Mononuclear cell (primary cell): ENCODE measurements around the gene SPINK7. TPM values are rescaled to one million over a fixed set of nuclear protein-coding genes. Genes with fewer than 3 reads are reported as not detected.

ENCODE experiments used
- H3K27me3 ChIP-seq: 2 replicates; pipeline ENCODE4 v1.6.0; 2011; ENCODE audit warnings: low read length, control low read depth; ENCODE audit not compliant: insufficient read depth
- H3K4me1 ChIP-seq: 2 replicates; pipeline ENCODE4 v1.5.1; 2011; ENCODE audit warnings: mild to moderate bottlenecking, low read length, control low read depth; ENCODE audit not compliant: insufficient read depth
- H3K4me3 ChIP-seq: 2 replicates; pipeline ENCODE4 v1.5.1; 2011; ENCODE audit warnings: mild to moderate bottlenecking, low read length, moderate library complexity
- H3K9me3 ChIP-seq: 2 replicates; pipeline ENCODE4 v1.5.1; 2011; ENCODE audit warnings: low read depth, mild to moderate bottlenecking, control low read depth, low read length
- total RNA-seq: library from RNA; depleted of rRNA; stranded (reverse); fragments of >200 nt; gene quantifications from one replicate; pipeline ENCODE4 v1.2.3, GENCODE V29; 2012

The SPINK7 gene
- total RNA-seq, 1 donor: not detected

DNA sequence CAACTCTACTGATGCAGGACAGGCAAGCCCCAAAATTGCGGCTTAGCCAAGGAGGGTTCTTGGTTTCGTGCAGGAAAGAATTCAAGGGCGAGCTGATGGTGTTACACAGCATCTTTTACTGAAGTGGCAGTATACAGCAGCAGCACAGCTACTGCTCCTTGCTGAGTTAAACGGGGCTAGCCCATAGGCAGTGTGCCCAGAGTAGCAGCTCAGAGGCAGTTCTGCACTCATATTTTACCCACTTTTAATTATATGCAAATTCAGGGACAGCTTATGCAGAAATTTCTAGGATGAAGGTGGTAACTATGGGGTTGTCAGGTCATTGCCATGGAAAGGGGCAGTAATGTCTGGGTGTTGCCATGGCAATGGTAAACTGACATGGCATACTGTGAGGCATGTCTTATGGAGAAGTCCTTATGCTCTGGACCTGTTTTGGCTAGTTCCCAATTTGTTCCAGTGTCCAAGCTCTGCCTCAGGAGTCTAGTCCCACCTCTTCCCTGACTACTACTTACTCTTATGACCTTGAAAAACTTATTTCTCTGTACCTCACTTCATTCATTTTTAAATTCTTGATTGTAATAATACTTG, 21.1 kb downstream of the SPINK7 start:
- Histone ChIP-seq H3K27me3 (no peaks in the 10 kb centered on the region), H3K9me3 (no peaks in the 10 kb centered on the region), H3K4me1 (no peaks in the 10 kb centered on the region), H3K4me3 (no peak overlapping the region)

DNA sequence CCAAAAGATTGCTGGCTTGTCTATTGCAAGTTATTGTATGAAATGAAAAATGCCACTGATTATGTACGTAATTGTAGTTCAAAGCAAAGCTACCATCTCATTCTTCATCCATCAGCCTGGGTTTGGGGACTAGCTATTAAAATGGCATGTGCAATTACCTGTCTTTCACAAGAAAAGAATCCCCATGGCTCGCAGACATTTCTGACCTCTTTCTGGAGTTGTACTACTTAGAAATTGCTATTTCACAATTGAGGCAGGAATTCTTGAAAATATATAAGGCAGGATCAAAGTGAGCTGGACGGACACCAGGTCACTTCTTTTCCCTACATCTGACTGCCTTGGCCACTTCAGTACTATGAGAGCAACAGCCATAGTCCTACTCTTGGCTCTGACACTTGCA, 23.0 kb downstream of the SPINK7 start, which contains the start of gene SPINK9:
Gene SPINK9, plus strand, starts transcription at position 301 of the 400 bp plus-strand sequence. Its CDS starts 55 bp downstream, at position 356.
- H3K4me1 ChIP-seq: no peaks in the 10 kb centered on the region
- no peaks in the 10 kb centered on the region for H3K27me3 ChIP-seq
- H3K9me3 ChIP-seq: no peaks in the 10 kb centered on the region
- no peak within 1 kb of the TSS for H3K4me3 ChIP-seq

DNA sequence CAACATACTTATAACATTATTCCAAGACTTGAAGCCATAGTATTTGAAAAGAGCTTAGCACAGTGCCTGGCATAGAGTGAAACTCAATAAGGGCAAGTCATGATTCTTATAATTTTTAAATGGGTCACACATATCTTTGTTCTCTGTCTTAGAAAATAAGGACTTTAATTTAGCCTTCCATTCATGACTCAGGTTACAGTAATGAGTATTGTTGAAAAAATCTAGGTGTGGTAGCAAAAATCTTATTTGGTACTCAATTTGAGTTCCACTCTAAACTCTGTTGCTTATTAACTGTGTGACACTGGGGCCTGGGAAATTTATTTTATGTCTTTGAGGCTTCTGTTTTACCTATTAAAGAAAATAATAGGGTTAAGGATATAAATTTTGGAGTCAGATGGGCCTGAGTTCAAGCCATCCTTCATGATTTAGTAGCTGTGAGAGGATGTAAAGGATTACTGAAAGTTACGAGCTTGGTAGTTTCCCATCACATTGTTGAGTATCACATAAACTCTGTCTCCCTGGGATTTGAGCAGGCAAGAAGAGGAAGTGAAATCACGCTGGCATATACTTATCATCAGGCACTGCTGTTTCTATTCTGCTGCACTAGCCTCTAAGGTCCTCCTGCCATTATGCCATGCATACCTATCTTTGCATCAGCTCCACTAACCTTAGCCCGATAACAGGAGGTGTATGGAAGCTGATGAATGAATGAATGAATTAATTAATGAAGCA, 24.6 kb downstream of the SPINK7 start:
- Histone ChIP-seq H3K27me3 (no peaks in the 10 kb centered on the region), H3K9me3 (no peaks in the 10 kb centered on the region), H3K4me3 (no peak overlapping the region), H3K4me1 (no peaks in the 10 kb centered on the region)

DNA sequence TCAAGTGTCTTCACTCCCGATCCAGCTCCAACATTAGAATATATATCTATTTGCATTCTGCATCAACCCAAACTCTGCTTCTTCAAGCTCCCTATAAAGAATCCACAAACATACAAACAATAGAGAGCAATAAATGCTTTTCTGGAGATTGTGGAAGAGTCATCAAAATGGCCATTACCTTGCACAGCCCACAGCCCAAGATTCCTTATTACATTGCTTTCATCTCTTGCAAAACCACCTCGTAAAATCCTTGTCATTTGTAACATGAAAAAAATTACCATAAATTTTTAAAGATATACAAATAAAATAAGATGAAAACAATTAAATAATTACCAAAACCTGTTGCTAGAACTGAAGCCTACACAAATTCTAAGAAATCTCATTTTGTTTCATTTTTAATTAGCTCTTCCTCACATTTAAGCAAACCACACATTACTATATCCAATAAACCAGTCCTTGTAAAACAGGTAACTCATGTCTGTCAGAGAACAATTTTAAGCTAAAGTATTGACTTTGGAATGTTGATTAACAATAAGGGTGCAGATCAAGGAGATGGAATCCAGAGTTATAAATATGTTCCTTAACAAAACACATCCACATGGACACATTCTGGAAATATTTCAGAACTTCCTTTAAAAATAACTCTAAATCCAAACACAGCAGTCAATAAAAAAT, 30.3 kb downstream of the SPINK7 start:
- H3K4me1 ChIP-seq: no peaks in the 10 kb centered on the region
- no peaks in the 10 kb centered on the region for H3K27me3 ChIP-seq
- H3K4me3 ChIP-seq: no peak overlapping the region
- H3K9me3 ChIP-seq: no peaks in the 10 kb centered on the region

DNA sequence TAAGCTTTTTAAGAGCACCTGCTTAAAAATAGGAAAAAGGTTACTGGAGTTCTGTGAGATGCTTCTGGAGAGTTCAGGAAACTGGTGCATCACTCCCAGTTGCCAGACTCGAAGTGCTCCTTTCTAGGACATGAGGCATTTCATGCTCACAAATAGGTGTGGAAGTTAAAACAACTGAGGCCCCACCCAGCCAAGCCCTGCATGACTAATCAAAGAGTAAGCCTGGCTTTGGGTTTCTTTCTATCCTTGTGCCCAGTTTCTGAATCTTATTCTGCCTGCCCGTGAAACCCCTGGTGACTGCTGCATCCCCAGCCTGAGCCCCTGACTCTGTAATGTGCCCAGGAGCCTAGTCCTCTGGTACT, 30.8 kb downstream of the SPINK7 start:
- H3K9me3 ChIP-seq: no peaks in the 10 kb centered on the region
- H3K27me3 ChIP-seq: no peaks in the 10 kb centered on the region
- no peaks in the 10 kb centered on the region for H3K4me1 ChIP-seq
- H3K4me3 ChIP-seq: no peak overlapping the region

DNA sequence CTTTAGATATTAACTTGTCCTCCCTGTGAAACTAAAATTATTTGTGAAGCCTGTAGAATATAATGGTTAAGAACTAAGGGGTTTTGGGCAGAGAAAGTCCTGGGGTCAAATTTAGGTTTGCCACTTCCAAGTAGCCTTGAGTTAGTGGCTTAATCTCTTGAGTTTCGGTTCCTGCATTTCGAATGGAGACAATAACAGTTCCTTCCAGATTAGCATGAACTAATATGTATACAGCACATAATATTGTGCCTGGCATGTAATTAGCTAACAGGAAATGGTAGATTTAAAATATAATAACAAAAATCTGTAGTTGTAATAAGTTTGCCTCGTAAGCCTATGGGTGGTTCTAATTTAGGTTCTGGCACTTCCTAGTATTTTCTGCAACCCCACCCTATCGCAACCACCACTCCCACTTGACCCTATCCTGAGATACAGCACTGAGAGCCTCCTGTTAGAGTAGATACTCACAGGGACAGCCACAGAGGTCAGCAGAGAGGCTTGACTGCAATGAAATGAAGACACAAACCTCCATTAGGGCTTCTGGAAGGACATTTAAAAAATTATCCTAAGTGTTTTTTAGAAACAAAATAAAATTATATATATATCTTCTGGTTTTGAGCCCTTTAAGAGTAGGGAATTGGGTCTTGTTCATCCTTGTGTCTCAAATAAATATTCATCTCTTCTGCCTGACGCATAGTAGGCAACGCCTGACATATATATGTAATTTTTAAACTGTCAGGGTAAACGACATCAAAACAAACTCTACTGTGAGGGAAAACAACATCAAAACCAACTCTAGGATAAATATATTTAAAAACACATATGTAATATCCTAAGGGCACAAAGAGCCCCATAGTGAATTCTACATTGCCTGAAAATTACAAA, 31.6 kb downstream of the SPINK7 start:
- Histone ChIP-seq H3K4me1 (no peaks in the 10 kb centered on the region), H3K4me3 (no peak overlapping the region), H3K9me3 (no peaks in the 10 kb centered on the region), H3K27me3 (no peaks in the 10 kb centered on the region)

DNA sequence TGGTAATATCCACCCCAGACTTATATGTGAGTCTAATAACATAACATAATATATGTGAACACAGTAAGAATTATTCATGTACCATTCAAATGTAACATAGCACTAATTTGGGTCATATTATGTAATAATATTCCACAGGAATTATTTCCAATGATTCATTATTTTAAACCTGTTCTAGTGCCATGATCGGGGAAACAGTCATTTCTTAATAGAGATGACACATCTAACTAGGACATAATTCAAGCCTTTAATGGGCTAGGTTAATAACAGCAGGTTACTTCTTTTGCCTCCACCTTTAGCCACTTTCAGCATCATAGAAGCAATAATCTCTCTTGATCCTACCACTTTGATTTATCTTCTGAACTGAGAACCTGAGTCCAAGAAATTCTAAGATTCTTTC, 35.5 kb downstream of the SPINK7 start:
- H3K27me3 ChIP-seq: no peaks in the 10 kb centered on the region
- H3K9me3 ChIP-seq: no peaks in the 10 kb centered on the region
- no peak overlapping the region for H3K4me3 ChIP-seq
- H3K4me1 ChIP-seq: no peaks in the 10 kb centered on the region

DNA sequence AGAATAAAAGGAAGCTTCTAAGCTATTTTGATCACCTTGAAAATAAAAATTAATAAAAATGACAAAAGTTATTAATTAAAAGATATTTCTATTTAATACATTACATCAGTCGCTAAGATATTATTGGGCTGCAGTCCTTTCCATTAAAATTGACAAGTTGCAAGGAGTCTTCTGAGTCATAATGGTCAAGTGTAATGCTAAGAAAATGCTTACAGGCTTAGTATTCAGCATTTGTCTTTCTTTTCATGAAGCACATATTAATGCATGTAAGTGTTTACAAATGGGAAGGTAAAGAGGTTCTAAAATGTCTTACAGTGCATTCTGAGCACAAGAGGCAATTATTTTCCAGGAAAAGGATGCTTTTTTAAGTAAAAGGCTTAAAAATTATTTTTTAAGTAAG, 40.5 kb downstream of the SPINK7 start:
- Histone ChIP-seq H3K4me1 (no peaks in the 10 kb centered on the region), H3K4me3 (no peak overlapping the region), H3K9me3 (no peaks in the 10 kb centered on the region), H3K27me3 (no peaks in the 10 kb centered on the region)

DNA sequence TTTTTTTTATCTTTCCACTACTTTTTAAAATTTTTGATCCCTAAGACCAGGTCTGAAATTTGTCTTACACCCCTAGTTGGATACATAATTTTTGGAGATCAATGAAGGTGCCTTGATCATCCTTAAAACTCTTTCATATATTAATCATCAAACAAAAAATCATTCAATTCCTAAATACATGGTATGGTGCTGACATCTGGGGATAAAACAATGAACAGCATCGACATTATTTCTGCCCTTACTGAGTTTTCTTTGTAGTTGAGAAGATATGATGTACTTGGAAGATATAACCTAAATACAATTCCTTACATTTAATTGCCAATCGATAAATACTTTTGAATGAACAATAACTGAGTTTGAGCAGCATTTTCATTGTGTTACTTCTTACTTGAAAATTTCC, 41.4 kb downstream of the SPINK7 start:
- Histone ChIP-seq H3K27me3 (no peaks in the 10 kb centered on the region), H3K4me3 (no peak overlapping the region), H3K9me3 (no peaks in the 10 kb centered on the region), H3K4me1 (no peaks in the 10 kb centered on the region)

DNA sequence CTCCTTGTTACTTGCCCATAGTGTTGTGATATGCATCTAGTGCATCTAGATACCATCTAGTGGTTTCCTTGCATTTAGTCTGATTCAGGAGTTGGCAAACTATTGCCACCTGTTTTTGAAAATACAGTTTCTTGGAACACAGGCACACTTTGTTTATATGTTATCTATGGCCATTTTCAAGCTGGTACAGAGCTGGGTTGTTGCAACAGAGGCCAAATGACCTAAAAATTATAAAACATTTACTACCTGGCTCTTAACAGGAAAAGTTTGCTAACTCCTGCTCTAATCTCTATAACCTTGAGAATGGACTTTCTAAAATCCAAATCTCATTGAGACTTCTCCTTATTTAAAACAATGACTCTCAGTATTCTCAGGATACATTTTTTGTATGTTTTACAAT, 52.1 kb downstream of the SPINK7 start:
- no peaks in the 10 kb centered on the region for H3K27me3 ChIP-seq
- H3K4me1 ChIP-seq: no peaks in the 10 kb centered on the region

More for the DNA sequence above, 52.1 kb downstream of the SPINK7 start:
- Histone ChIP-seq H3K4me3 (no peak overlapping the region), H3K9me3 (peaks cover 11% of the 10 kb centered on the region)

Other genes with a start within 250 kb of the SPINK7 start
- gene SPINK5, start 248.4 kb upstream of the SPINK7 start, total RNA-seq: not detected
- gene SPINK14, start 143.9 kb upstream of the SPINK7 start, total RNA-seq: not detected
- not detected for gene SPINK6, start 109.4 kb upstream of the SPINK7 start, total RNA-seq
- gene MARCOL, start 73.9 kb upstream of the SPINK7 start, total RNA-seq: not detected
- not detected for gene SPINK13, start 43.6 kb upstream of the SPINK7 start, total RNA-seq
- not detected for gene SPINK9, start 23.1 kb downstream of the SPINK7 start, total RNA-seq
- 76.3 TPM for gene FBXO38, start 71.5 kb downstream of the SPINK7 start, total RNA-seq